Right atrium auricular region (tissue), 2 donors: ENCODE measurements around the gene TUBA3C. TPM values are rescaled to one million over a fixed set of nuclear protein-coding genes. Genes with fewer than 3 reads are reported as not detected.

Experiments
- DNase-seq: peaks from one replicate; pipeline ENCODE4 v3.0.0-alpha.2; 2019; ENCODE audit warnings: low spot score
- H3K27ac ChIP-seq, 2 donors: fragments of 200-600 bp; sonication (generic); 1 replicate in 1 of 2; 2 replicates in 1 of 2; pipeline ENCODE4 v1.5.1; 2016 to 2019
- H3K27me3 ChIP-seq, 2 donors: fragments of 200-600 bp; sonication (generic); one replicate each; pipeline versions ENCODE4 v1.5.1 to v1.6.0; 2017 to 2019
- H3K36me3 ChIP-seq: fragments of 200-600 bp; sonication (generic); one replicate; pipeline ENCODE4 v1.5.1; 2016
- H3K4me1 ChIP-seq, 2 donors: fragments of 200-600 bp; sonication (generic); one replicate each; pipeline versions ENCODE4 v1.5.1 to v1.6.0; 2017 to 2019
- H3K4me3 ChIP-seq, 2 donors: fragments of 200-600 bp; sonication (generic); 1 replicate in 1 of 2; 2 replicates in 1 of 2; pipeline ENCODE4 v1.5.1; 2017 to 2019; ENCODE audit warnings: mild to moderate bottlenecking in 1 of 2, moderate library complexity in 1 of 2
- H3K9me3 ChIP-seq, 2 donors: fragments of 200-600 bp; sonication (generic); one replicate each; pipeline ENCODE4 v1.5.1; 2019
- total RNA-seq, 2 donors: library from RNA; depleted of rRNA; stranded (reverse); fragments of >200 nt; gene quantifications; one replicate each; pipeline ENCODE4 v1.1.0, GENCODE V29; 2016
- TF ChIP-seq, protein P1 (sequence below), 2 donors: fragments of 200-600 bp; sonication (generic); IDR thresholded peaks; one replicate each; pipeline ENCODE4 v1.5.1; 2019; ENCODE audit warnings: antibody characterized with exemption in 2 of 2

The TUBA3C gene
- total RNA-seq, 2 donors from 2014 or later, result not detected

DNA sequence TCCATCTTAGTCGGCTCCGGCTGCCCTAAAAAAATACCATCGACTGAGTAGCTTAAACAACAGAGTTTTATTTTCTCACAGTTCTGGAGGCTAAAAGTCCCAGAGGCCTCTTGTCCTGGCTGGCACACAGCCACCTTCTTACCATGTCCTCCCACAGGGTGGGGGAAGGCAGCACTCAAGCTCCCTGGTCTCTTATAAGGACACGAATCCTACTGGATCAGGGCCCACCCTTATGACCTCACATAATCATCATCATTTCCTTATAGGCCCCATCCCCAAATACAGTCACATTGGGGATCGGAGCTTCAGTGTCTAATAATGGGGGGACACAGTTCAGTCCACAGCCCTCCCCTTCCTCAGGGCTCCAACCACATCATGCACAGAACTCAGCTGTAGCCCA is 2.6 kb upstream of the TUBA3C start:
- DNase-seq, result peak; percentile 40
- Histone ChIP-seq H3K4me1 (no peaks in the 10 kb centered on the region), H3K4me3 (no peak overlapping the region), H3K9me3 (no peaks in the 10 kb centered on the region), H3K27ac (no peak overlapping the region), H3K27me3 (no peaks in the 10 kb centered on the region), H3K36me3 (no peaks in the 10 kb centered on the region)
- TF ChIP-seq, protein P1, sequence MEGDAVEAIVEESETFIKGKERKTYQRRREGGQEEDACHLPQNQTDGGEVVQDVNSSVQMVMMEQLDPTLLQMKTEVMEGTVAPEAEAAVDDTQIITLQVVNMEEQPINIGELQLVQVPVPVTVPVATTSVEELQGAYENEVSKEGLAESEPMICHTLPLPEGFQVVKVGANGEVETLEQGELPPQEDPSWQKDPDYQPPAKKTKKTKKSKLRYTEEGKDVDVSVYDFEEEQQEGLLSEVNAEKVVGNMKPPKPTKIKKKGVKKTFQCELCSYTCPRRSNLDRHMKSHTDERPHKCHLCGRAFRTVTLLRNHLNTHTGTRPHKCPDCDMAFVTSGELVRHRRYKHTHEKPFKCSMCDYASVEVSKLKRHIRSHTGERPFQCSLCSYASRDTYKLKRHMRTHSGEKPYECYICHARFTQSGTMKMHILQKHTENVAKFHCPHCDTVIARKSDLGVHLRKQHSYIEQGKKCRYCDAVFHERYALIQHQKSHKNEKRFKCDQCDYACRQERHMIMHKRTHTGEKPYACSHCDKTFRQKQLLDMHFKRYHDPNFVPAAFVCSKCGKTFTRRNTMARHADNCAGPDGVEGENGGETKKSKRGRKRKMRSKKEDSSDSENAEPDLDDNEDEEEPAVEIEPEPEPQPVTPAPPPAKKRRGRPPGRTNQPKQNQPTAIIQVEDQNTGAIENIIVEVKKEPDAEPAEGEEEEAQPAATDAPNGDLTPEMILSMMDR (IDR thresholded peaks at IDR 0.05), result no peak

DNA sequence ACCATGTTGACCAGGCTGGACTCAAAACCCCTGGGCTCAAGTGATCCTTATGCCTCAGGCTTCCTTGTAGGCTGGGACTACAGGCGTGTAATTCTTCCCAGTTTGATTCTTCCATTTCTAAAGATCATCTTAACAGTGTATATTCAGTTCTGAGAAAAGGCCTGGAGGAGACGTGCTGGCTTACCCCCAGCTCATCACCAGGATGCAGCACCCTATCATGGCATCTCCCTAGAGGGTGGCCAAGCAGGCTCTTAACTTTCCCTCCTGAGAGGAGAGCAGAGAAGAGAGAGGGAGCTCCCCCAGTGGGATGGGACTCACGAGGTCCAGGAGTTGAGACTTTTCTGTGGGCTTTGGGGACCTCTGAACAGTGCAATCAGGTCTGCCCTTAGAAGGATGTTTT is 2.1 kb upstream of the TUBA3C start:
- Histone ChIP-seq H3K9me3 (no peaks in the 10 kb centered on the region), H3K36me3 (no peaks in the 10 kb centered on the region), H3K27ac (no peak overlapping the region), H3K4me3 (no peak overlapping the region), H3K27me3 (no peaks in the 10 kb centered on the region), H3K4me1 (no peaks in the 10 kb centered on the region)
- peak; percentile 18 for DNase-seq
- TF ChIP-seq, protein P1 (IDR thresholded peaks at IDR 0.05), result no peak

DNA sequence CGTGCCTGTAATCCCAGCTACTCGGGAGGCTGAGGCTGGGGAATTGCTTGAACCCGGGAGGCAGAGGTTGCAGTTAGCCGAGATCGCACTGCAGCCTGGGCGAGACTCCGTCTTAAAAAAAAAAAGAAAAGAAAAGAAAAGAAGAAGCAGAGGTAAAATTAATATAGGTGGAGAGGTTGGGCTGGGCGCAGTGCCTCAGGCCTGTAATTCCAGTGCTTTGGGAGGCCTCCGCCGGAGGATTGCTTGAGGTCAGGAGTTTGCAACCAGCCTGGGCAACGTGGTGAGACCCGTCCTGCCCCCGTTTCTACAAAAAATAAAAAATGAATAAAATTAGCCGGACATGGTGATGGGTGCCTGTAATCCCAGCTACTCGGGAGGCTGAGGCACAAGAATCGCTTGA is 912 bp upstream of the TUBA3C start:
- H3K27me3 ChIP-seq, result no peaks in the 10 kb centered on the region
- peak; percentile 7 for DNase-seq
- H3K9me3 ChIP-seq, result no peaks in the 10 kb centered on the region
- H3K4me3 ChIP-seq, result no peak overlapping the region
- H3K36me3 ChIP-seq, result no peaks in the 10 kb centered on the region
- H3K4me1 ChIP-seq, result no peaks in the 10 kb centered on the region
- no peak overlapping the region for H3K27ac ChIP-seq
- TF ChIP-seq, protein P1 (IDR thresholded peaks at IDR 0.05), result no peak

DNA sequence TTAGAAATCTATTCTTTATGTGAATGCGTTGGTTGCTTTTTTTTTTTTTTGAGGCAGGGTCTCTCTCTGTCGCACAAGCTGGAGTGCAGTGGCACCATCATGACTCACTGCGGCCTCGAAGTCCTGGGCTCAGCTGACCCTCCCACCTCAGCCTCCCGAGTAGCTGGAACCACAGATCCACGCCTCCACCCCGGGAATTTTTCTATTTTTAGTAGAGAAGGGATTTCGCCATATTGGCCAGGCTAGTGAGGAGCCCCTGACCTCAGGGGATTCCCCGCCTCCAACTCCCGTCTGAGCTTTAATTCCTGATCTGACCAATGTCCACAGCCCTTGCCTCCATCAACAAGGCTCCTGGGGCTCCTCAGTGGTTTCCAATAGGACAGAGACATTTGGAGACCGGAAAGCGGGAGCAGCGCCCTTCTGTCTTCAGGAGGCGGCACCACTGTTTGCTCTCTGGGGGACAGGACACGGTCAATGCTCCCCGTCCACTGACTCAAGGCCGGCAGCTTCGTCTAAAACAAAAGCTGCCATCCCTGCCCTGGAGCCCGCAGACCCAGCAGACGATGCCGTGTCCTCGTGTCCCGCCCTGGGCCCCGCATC is 503 bp downstream of the TUBA3C start:
- no peaks in the 10 kb centered on the region for H3K27me3 ChIP-seq
- no peak overlapping the region for H3K27ac ChIP-seq
- peak; percentile 32 for DNase-seq

DNA sequence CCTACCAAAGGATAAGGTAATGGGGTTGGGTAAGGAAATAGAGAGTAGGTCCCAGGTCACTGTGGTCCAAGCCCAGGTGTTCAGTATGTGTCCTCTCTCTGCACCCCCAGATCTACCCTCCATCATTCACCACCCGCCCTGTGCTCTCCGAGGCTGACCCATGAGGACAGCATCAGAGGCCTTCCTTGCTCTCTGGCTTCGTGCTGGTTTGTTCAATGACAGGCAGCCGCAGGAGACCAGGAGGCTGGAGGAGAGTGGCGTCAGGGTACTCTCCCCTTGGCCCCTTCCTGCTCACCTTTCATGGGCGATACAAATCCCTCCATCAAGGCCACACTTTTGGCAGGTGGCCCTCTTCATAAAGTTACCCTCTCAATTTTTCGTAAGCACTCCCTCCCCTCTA is 1.7 kb downstream of the TUBA3C start:
- TF ChIP-seq, protein P1 (IDR thresholded peaks at IDR 0.05), result no peak
- Histone ChIP-seq H3K36me3 (no peaks in the 10 kb centered on the region), H3K9me3 (no peaks in the 10 kb centered on the region), H3K27me3 (no peaks in the 10 kb centered on the region), H3K27ac (no peak overlapping the region), H3K4me1 (no peaks in the 10 kb centered on the region), H3K4me3 (no peak overlapping the region)
- DNase-seq, result peak; percentile 32

More for the DNA sequence above, 503 bp downstream of the TUBA3C start:
- no peaks in the 10 kb centered on the region for H3K9me3 ChIP-seq
- no peaks in the 10 kb centered on the region for H3K36me3 ChIP-seq
- no peaks in the 10 kb centered on the region for H3K4me1 ChIP-seq
- TF ChIP-seq, protein P1 (IDR thresholded peaks at IDR 0.05), result no peak
- H3K4me3 ChIP-seq, result no peak overlapping the region
